Liver (tissue), 9 donors: ENCODE measurements around the gene HSPA12B. TPM values are rescaled to one million over a fixed set of nuclear protein-coding genes. Genes with fewer than 3 reads are reported as not detected.

Source experiments
- DNase-seq: peaks from one replicate; pipeline ENCODE4 v3.0.0-alpha.2; 2017; ENCODE audit warnings: low spot score
- H3K27ac ChIP-seq, 2 donors: one replicate each; pipeline ENCODE4 v1.7.0; 2013; ENCODE audit warnings: inconsistent platforms in 2 of 2, low read length in 2 of 2, control low read depth in 1 of 2, low read depth in 1 of 2, mild to moderate bottlenecking in 1 of 2
- H3K27me3 ChIP-seq, 4 donors: one replicate each; pipeline versions ENCODE4 v1.6.1 to v1.7.0; 2013; ENCODE audit warnings: low read length in 3 of 4, inconsistent platforms in 1 of 4, mild to moderate bottlenecking in 1 of 4, moderate library complexity in 1 of 4; ENCODE audit not compliant: control insufficient read depth in 4 of 4, insufficient read depth in 4 of 4
- H3K36me3 ChIP-seq, 4 donors: one replicate each; pipeline versions ENCODE4 v1.6.1 to v1.7.0; 2013; ENCODE audit warnings: low read length in 3 of 4, mild to moderate bottlenecking in 3 of 4, low read depth in 1 of 4, moderate library complexity in 1 of 4; ENCODE audit not compliant: control insufficient read depth in 4 of 4, insufficient read depth in 3 of 4
- H3K4me1 ChIP-seq, 4 donors: one replicate each; pipeline versions ENCODE4 v1.6.1 to v1.7.0; 2013; ENCODE audit warnings: low read length in 3 of 4, mild to moderate bottlenecking in 3 of 4, moderate library complexity in 1 of 4; ENCODE audit not compliant: control insufficient read depth in 4 of 4, insufficient read depth in 4 of 4
- H3K4me3 ChIP-seq, 3 donors: one replicate each; pipeline versions ENCODE4 v1.6.1 to v1.7.0; 2013; ENCODE audit warnings: low read length in 3 of 3, control low read depth in 1 of 3, low read depth in 1 of 3, mild to moderate bottlenecking in 1 of 3
- H3K9ac ChIP-seq, 2 donors: one replicate each; pipeline ENCODE4 v1.7.0; 2013; ENCODE audit warnings: low read length in 2 of 2, mild to moderate bottlenecking in 2 of 2, moderate library complexity in 2 of 2, control low read depth in 1 of 2, low read depth in 1 of 2
- H3K9me3 ChIP-seq, 4 donors: one replicate each; pipeline versions ENCODE4 v1.6.1 to v1.7.0; 2013; ENCODE audit warnings: low read length in 3 of 4; ENCODE audit not compliant: control insufficient read depth in 4 of 4
- EGR1 ChIP-seq, 2 donors: IDR thresholded peaks; 2 replicates each; pipeline ENCODE4 v1.6.1; 2016 to 2018; ENCODE audit warnings: antibody characterized with exemption in 2 of 2, low read depth in 2 of 2
- FOXA1 ChIP-seq: IDR thresholded peaks from 2 replicates; pipeline ENCODE4 v1.6.1; 2016; ENCODE audit warnings: antibody characterized with exemption
- FOXA2 ChIP-seq: IDR thresholded peaks from 2 replicates; pipeline ENCODE4 v1.6.1; 2016; ENCODE audit warnings: antibody characterized with exemption
- GABPA ChIP-seq, 2 donors: IDR thresholded peaks in 1 of 2; conservative IDR thresholded peaks in 1 of 2; 2 replicates each; pipeline ENCODE4 v1.6.1; 2016; ENCODE audit warnings: antibody characterized with exemption in 2 of 2, mild to moderate bottlenecking in 1 of 2, moderate library complexity in 1 of 2
- HNF4A ChIP-seq, 2 donors: conservative IDR thresholded peaks; 2 replicates each; pipeline ENCODE4 v1.6.1; 2016; ENCODE audit warnings: antibody characterized with exemption in 2 of 2, mild to moderate bottlenecking in 2 of 2
- HNF4G ChIP-seq: IDR thresholded peaks from 2 replicates; pipeline ENCODE4 v1.6.1; 2016; ENCODE audit warnings: antibody characterized with exemption
- JUND ChIP-seq, 2 donors: IDR thresholded peaks; 2 replicates each; pipeline ENCODE4 v1.6.1; 2016; ENCODE audit warnings: antibody characterized with exemption in 2 of 2
- NR2F2 ChIP-seq: IDR thresholded peaks from 2 replicates; pipeline ENCODE4 v1.6.1; 2016; ENCODE audit warnings: antibody characterized with exemption
- RAD21 ChIP-seq, 2 donors: IDR thresholded peaks; 2 replicates each; pipeline ENCODE4 v1.6.1; 2016; ENCODE audit warnings: antibody characterized with exemption in 2 of 2, mild to moderate bottlenecking in 2 of 2
- SP1 ChIP-seq: IDR thresholded peaks from 2 replicates; pipeline ENCODE4 v1.6.1; 2018; ENCODE audit warnings: antibody characterized with exemption, mild to moderate bottlenecking
- TAF1 ChIP-seq: conservative IDR thresholded peaks from 2 replicates; pipeline ENCODE4 v1.6.1; 2016; ENCODE audit warnings: antibody characterized with exemption, mild to moderate bottlenecking
- WGBS: extraction: QIAGEN DNeasy Blood & Tissue Kit; methylation state at CpG from one replicate; pipeline ENCODE4 v1.1.7; 2013; 5-methylcytosine and 5-hydroxymethylcytosine counted together
- polyA plus RNA-seq, 2 donors: library from polyadenylated mRNA; stranded (reverse) in 1 of 2; unstranded in 1 of 2; fragments of 200-250 nt in 1 of 2; fragments of >200 nt in 1 of 2; fragmentation: Nextera tagmentation in 1 of 2; extraction: Ambion mirVana in 1 of 2; gene quantifications; one replicate each; pipeline versions ENCODE4 v1.2.1 to v1.2.3, GENCODE V29; 2013 to 2015
- total RNA-seq, 2 donors: library from RNA; depleted of rRNA; stranded (reverse); fragments of >200 nt; gene quantifications; one replicate each; pipeline ENCODE4 v1.2.3, GENCODE V29; 2014
- TF ChIP-seq, protein P1 (sequence below): fragments of 150-350 bp; IDR thresholded peaks from 2 replicates; pipeline ENCODE4 v1.5.1; 2017; ENCODE audit warnings: improper control_type of control experiment, low read depth, low read length; ENCODE audit not compliant: missing input control
- TF ChIP-seq, protein P2 (sequence below): IDR thresholded peaks from 2 replicates; pipeline ENCODE4 v1.6.1; 2016; ENCODE audit warnings: antibody characterized with exemption, mild to moderate bottlenecking
- TF ChIP-seq, protein P3 (sequence below): IDR thresholded peaks from 2 replicates; pipeline ENCODE4 v1.6.1; 2016; ENCODE audit warnings: antibody characterized with exemption
- TF ChIP-seq, protein P4 (sequence below): IDR thresholded peaks from 2 replicates; pipeline ENCODE4 v1.6.1; 2016; ENCODE audit warnings: antibody characterized with exemption
- TF ChIP-seq, protein P5 (sequence below): IDR thresholded peaks from 2 replicates; pipeline ENCODE4 v1.6.1; 2016; ENCODE audit warnings: antibody characterized with exemption
- donor health status: healthy.
- donor health status: healthy.
- donor health status: healthy.
- donor health status: healthy.
- donor health status: healthy.

The HSPA12B gene
- total and polyA plus RNA-seq, 4 donors, result 0.72 to 1.8 (median 0.87) TPM

DNA sequence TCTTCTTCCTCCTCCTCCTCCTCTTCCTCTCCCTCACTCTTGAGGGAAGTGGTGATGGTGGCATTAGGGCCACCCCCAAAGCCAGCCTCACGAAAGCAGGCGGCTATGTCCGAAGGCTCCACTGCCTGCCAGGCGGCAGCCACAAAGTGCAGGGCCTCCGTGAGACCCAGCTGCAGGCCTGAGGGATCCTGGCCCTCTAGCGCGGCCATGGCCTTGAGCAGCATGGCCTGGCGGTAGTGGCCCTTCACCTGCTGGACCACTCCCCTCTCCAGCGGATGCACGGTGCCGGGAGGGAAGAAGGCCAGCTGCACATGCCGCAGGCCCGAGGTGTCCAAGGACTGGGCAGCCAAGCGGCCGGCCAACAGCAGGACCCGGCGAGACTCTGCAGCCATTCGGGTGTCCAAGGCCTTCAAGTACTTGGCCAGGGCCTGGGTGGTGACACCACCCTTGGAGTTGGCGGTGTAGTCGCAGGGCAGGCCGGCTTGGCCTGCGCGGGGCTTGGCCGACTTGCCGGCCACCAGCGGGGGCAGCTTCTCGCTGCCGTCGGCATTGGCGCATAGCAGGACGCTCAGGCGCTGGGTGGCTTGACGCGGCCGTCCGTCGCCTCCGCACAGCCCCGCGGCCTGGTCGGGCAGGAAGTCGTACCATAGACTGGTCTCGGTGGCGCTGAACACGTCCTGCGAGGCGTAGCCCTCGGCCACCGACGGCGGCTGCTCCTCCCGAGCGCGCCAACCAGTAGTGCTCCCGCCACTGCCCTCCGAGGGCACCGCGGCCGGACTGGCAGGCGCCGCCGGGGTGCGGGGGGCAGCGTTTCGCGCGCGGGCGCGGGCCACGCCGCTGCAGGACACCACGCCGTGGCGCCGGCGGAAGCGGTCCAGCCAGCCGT is 53.0 kb downstream of the HSPA12B start:
- H3K4me3 ChIP-seq, result peak overlapping the region; percentile 76 to 89 (median 80)
- peaks cover 14 to 41% (median 30%) of the 10 kb centered on the region in 4 donors for H3K4me1 ChIP-seq
- H3K27me3 ChIP-seq, result no peaks in the 10 kb centered on the region
- no peak overlapping the region for H3K9ac ChIP-seq
- no peaks in the 10 kb centered on the region for H3K9me3 ChIP-seq
- 51% methylated on average over 79 of the region's 79 CpGs for WGBS
- H3K36me3 ChIP-seq, result peaks cover 0 to 5% (median 0%) of the 10 kb centered on the region in 4 donors
- peak overlapping the region; percentile 62 to 72 for H3K27ac ChIP-seq
- DNase-seq, result no peak
- TF ChIP-seq JUND (IDR thresholded peaks at IDR 0.05) (no peak), GABPA (IDR thresholded peaks at IDR 0.05 in 1 of 2, conservative IDR thresholded peaks at IDR 0.05 in 1 of 2) (no peak), TAF1 (no peak), SP1 (no peak), HNF4A (conservative IDR thresholded peaks at IDR 0.05) (no peak), NR2F2 (no peak), RAD21 (IDR thresholded peaks at IDR 0.05) (no peak), FOXA1 (no peak)
- TF ChIP-seq, protein P1, sequence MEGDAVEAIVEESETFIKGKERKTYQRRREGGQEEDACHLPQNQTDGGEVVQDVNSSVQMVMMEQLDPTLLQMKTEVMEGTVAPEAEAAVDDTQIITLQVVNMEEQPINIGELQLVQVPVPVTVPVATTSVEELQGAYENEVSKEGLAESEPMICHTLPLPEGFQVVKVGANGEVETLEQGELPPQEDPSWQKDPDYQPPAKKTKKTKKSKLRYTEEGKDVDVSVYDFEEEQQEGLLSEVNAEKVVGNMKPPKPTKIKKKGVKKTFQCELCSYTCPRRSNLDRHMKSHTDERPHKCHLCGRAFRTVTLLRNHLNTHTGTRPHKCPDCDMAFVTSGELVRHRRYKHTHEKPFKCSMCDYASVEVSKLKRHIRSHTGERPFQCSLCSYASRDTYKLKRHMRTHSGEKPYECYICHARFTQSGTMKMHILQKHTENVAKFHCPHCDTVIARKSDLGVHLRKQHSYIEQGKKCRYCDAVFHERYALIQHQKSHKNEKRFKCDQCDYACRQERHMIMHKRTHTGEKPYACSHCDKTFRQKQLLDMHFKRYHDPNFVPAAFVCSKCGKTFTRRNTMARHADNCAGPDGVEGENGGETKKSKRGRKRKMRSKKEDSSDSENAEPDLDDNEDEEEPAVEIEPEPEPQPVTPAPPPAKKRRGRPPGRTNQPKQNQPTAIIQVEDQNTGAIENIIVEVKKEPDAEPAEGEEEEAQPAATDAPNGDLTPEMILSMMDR, result no peak
- TF ChIP-seq, protein P2, sequence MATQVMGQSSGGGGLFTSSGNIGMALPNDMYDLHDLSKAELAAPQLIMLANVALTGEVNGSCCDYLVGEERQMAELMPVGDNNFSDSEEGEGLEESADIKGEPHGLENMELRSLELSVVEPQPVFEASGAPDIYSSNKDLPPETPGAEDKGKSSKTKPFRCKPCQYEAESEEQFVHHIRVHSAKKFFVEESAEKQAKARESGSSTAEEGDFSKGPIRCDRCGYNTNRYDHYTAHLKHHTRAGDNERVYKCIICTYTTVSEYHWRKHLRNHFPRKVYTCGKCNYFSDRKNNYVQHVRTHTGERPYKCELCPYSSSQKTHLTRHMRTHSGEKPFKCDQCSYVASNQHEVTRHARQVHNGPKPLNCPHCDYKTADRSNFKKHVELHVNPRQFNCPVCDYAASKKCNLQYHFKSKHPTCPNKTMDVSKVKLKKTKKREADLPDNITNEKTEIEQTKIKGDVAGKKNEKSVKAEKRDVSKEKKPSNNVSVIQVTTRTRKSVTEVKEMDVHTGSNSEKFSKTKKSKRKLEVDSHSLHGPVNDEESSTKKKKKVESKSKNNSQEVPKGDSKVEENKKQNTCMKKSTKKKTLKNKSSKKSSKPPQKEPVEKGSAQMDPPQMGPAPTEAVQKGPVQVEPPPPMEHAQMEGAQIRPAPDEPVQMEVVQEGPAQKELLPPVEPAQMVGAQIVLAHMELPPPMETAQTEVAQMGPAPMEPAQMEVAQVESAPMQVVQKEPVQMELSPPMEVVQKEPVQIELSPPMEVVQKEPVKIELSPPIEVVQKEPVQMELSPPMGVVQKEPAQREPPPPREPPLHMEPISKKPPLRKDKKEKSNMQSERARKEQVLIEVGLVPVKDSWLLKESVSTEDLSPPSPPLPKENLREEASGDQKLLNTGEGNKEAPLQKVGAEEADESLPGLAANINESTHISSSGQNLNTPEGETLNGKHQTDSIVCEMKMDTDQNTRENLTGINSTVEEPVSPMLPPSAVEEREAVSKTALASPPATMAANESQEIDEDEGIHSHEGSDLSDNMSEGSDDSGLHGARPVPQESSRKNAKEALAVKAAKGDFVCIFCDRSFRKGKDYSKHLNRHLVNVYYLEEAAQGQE, result no peak
- TF ChIP-seq, protein P3, sequence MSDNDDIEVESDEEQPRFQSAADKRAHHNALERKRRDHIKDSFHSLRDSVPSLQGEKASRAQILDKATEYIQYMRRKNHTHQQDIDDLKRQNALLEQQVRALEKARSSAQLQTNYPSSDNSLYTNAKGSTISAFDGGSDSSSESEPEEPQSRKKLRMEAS, result no peak
- TF ChIP-seq, protein P4, sequence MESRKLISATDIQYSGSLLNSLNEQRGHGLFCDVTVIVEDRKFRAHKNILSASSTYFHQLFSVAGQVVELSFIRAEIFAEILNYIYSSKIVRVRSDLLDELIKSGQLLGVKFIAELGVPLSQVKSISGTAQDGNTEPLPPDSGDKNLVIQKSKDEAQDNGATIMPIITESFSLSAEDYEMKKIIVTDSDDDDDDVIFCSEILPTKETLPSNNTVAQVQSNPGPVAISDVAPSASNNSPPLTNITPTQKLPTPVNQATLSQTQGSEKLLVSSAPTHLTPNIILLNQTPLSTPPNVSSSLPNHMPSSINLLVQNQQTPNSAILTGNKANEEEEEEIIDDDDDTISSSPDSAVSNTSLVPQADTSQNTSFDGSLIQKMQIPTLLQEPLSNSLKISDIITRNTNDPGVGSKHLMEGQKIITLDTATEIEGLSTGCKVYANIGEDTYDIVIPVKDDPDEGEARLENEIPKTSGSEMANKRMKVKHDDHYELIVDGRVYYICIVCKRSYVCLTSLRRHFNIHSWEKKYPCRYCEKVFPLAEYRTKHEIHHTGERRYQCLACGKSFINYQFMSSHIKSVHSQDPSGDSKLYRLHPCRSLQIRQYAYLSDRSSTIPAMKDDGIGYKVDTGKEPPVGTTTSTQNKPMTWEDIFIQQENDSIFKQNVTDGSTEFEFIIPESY, result no peak

DNA sequence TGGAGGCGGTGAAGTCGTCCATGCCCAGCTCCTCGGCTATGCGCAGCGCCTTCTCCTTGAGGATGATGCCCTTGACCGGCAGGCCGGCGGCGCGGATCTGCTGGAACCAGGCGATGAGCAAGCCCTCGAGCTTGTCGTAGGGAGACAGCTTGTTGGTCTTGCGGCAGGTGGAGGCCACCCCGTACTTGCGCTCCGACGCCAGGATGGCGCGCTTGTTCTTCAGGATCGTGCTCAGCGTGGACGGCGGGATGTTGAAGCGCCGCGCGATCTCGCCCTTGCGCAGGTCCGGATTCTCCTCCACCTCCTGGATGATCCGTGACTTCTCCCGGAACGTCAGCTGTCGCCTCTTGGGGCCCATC is 53.6 kb downstream of the HSPA12B start:
- Histone ChIP-seq H3K36me3 (peaks cover 0 to 5% (median 0%) of the 10 kb centered on the region in 4 donors), H3K9me3 (no peaks in the 10 kb centered on the region), H3K4me3 (peak overlapping the region; percentile 76 to 89 (median 80)), H3K4me1 (peaks cover 11 to 36% (median 25%) of the 10 kb centered on the region in 4 donors), H3K27ac (peak overlapping the region; percentile 62 to 72), H3K27me3 (no peaks in the 10 kb centered on the region), H3K9ac (no peak overlapping the region)
- WGBS, result 4% methylated on average over 35 of the region's 35 CpGs
- peak; percentile 49 for DNase-seq
- TF ChIP-seq TAF1 (no peak), EGR1 (IDR thresholded peaks at IDR 0.05; ENCODE audit: low read depth in 2 of 2) (no peak), GABPA (IDR thresholded peaks at IDR 0.05 in 1 of 2, conservative IDR thresholded peaks at IDR 0.05 in 1 of 2) (no peak), FOXA2 (no peak), HNF4A (conservative IDR thresholded peaks at IDR 0.05) (no peak), RAD21 (IDR thresholded peaks at IDR 0.05) (no peak), SP1 (no peak), JUND (IDR thresholded peaks at IDR 0.05) (no peak), HNF4G (no peak)
- TF ChIP-seq, protein P2, result no peak
- TF ChIP-seq, protein P5, sequence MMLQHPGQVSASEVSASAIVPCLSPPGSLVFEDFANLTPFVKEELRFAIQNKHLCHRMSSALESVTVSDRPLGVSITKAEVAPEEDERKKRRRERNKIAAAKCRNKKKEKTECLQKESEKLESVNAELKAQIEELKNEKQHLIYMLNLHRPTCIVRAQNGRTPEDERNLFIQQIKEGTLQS, result no peak
- TF ChIP-seq, protein P4, result no peak
